GM18867 (cell line): Measurements from ENCODE around the gene ZNF593OS.

Experiments
- ATAC-seq: cut with Tn5 transposase; IDR thresholded peaks from one replicate; pipeline ENCODE4 v1.9.1; 2021; ENCODE audit warnings: mild to moderate bottlenecking, moderate library complexity; ENCODE audit not compliant: unreplicated experiment

The ZNF593OS gene

DNA sequence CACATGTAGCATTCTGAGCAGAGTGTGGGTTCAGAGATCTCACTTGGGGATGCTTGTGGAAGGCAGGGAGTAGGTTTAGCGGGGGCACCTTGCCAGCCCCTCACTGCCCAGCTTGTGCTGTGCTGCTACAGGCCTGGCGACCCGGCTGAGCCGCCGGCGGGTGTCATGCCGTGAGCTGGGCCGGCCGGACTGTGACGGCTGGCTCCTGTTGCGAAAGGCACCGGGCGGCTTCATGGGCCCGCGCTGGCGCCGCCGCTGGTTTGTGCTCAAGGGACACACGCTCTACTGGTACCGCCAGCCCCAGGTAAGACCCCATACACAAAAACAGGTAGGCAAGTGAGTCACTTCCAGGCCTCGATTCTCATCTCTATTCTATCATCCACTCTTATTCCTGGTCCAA lies 13.3 kb upstream of the ZNF593OS start:
- no peak for ATAC-seq

DNA sequence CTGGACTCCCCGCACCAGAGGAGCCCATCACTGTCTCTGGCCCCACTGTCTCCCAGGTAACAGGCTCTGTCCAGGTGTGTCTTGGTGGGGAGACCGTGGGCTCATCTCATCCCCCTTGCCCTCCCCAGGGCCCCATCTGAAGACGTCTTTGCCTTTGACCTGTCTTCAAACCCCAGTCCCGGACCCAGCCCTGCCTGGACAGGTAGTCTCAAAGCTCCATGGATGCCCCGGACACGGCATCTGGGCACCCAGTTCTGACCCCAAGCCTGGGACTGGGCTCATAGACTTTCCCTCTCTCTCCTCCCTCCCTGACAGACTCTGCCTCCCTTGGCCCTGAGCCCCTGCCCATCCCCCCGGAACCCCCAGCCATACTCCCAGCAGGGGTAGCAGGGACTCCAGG lies 12.5 kb upstream of the ZNF593OS start:
- ATAC-seq: no peak

DNA sequence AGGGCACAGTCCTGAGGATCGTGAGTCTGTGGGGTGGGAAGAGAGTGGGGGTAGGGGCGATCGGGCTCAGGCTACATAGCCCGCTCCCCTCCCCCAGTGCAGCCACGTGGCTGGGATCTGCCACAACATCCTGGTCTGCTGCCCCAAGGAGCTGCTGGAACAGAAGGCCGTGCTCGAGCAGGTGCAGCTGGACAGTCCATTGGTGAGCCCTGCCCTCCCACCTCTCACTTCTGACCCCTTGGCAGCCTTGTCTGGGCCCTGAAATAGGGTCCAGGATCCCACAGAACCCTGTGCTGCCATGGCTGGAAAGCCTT lies 10.7 kb upstream of the ZNF593OS start:
- no peak for ATAC-seq

DNA sequence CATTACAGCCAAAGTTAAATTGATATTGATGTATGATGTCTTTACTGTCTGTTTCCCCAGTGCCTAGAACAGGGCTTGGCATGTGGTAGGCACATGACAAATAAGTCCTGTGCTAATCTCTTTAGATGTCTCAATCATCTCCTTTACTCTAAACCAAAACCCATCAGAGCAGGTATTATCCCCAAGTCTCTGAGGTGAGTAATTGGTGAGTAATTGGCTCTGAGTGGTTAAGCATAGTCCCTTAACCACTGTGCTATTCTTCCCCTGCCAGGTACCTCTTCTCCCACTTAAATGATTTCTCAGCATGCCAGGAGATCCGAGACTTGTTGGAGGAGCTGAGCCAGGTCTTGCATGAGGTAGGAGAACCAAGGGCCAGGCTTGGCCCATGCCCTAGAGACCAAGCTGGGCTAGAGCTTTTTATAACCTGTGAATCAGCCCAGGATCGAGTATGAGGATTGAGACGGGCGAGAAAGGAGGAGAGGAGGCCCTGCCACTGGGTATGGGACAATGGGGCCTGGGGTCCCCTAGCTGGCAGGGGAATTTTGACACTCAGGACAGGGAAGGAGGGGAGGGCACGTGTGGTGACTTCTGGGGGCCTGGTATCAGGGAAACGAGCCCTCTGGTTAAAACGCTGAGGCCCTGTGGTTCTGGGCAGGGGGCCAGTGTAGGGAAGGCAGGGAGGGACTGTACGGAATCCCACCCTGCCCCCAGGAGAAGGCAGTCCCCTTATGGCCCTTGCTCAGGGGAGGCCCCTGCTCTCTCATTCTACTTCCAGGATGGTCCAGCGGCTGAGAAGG lies 10.2 kb upstream of the ZNF593OS start:
- no peak for ATAC-seq

DNA sequence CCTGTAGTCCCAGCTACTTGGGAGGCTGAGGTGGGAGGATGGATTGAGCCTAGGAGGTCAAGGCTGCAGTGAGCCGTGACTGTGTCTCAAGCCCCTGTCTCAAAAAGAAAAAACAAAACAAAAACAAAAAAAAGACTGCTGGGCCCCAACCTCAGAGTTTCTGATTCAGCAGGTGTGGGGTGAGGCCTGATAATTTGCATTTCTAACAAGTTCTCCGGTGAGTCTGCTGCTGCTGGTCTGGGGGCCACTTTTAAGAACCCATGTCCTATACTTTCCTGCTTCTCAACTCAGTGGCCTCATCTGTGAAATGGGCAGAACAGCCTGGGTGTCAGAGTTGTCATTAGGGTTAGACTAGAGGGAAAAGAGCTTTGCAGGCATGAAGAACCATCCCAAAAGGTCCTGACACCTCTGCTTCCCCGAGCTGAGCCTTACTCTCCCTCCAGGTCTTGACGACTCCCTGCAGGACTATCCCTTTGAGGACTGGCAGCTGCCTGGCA lies 8.4 kb upstream of the ZNF593OS start:
- no peak for ATAC-seq

DNA sequence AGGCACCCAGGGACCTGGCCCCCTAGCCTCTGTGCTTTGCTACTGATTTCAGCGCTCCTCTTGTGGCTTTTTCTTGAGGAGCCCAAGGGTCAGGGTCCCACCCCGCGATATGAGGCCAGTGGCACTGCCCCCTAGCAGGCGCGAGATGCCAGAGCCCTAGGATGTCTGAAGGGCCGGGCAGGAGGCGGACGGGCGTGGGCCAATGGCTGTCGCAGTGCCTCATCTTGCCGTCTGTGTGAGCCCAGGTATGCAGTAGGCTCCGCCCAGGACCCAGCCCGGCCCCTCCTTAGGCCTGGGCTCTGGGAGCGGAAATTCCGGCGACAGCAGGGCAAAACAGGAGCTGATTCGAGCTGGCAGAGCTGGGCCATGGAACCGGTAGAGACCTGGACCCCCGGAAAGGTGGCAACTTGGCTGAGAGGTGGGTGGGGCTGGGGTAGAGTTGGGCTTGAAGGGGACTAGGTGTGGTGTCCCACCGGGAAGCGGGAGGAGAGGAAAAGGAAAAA lies 5.6 kb upstream of the ZNF593OS start, which contains the start of gene CNKSR1:
Gene CNKSR1, plus strand, starts transcription at position 310 of the 503 bp plus-strand sequence. Its CDS starts 57 bp downstream, at position 367.
- ATAC-seq: no peak

DNA sequence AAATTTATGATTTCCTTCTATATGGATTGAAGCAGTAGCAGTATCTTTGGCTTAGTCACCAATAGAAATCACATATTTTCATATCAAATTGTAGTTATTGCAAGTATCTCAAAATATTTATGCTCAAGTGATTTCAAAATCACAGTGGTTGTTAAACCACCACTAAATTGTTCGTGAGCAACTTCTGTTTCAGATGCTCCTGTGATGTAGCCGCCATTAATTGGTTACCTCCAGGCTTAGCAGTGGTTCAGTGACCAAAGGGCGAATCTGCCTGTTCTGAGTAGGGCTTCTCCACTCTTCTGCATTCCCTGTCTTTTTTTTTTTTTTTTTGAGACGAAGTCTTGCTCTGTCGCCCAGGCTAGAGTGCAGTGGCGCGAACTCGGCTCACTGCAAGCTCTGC lies 3.7 kb upstream of the ZNF593OS start:
- no peak for ATAC-seq

DNA sequence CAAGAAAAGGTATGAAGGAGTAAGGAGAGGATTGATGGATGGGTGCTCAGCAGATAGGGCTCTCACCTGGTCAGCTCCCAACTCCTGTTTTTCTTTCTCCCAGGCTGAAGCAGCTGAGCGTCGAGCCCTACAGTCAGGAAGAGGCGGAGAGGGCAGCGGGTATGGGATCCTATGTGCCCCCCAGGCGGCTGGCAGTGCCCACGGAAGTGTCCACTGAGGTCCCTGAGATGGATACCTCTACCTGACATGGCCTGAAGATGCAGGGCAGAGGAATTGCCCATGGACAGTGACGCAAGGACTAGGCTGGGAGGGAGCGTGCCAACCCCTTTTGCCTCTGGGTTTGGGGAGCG lies 1.2 kb downstream of the ZNF593OS start:
- ATAC-seq: no peak

DNA sequence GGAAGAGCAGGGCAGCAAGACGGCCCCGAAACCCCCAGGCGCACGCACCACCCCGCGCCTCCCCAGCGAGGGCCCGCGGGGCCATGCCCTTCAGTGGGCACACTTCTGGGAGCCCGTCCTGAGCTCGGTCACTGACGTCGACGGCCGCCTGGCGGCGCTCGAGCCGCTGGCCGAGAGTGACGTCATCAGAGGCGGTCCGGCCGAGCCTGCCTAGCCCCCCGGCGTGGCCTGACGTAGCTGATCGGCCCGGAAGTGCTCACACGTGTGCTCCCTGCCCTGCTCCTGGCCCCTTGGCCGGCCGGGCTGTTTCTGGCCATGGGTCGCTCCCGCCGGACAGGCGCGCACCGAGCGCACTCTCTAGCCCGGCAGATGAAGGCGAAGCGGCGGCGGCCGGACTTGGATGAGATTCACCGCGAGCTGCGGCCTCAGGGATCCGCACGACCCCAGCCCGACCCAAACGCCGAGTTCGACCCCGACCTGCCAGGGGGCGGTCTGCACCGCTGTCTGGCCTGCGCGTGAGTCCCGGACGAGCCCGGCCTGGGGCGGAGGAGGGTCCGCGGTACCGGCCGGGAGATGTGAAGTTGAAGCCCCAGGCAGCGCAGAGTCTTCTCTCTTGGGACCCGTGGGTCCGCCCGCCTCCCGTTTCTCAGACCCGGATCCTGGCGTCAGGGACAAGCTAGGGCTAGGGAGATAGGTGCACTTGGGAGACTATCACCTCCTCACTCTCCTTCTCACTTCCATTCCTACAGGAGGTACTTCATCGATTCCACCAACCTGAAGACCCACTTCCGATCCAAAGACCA lies 1.8 kb downstream of the ZNF593OS start, which contains the start of gene ZNF593:
Gene ZNF593, plus strand, starts transcription at position 240 of the 803 bp plus-strand sequence. Its CDS starts 76 bp downstream, at position 316.
- ATAC-seq: peak; percentile 81

DNA sequence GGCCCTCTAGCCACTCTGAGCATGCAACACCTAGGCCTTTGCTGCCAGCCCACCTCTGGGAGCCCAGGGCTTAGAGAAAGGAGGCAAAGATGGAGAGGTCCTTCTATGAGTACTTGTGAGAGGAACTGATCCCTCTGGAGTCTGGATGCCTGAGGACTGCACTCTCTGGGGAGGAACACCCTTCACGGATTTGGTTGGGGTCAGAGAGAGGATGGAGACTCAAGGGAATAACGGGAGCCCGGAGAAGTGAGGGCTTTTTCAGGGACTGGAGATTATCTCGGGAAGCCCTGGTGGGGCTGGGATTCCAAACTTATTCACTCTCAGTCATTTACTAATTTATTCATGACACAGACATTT lies 2.5 kb downstream of the ZNF593OS start:
- ATAC-seq: no peak

DNA sequence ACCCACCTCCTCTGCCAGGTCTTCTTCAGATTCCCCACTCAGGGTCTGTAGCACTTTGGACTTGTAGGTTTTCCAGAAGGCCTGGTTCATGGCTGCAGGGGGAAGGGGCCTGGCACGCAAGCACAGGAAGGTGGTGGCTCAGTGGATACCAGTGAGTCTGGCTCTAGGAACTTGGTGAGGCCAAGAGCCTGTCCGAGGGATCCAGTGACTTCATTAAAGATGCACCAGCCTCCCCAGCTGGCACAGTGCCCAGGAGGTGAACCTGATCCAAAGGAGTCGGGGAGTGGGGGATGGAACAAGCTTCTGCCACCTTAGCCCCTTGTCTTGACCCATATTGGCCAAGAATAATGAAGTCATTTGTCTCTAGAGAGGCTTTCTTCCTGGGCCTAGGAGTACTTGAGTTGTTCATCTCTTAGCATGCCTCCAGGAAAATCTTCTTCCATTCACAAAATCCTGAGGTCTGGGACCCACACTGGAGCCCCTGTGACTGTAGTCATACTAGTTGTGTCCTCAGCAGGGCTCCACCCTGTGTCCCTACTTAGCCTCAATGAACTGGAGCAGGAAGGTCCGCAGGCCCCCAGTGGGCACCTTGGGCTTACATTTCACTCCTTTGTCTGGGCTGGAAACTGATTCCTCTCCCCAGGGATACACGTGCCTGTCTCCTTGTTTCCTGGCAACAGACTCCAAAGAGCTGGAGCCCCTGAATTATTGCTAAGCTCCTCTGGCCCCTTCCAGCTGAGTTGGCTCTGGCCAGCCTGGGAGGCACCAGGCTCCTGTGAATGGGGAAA lies 3.0 kb downstream of the ZNF593OS start, which contains the start of gene C1orf232:
Gene C1orf232, minus strand, starts transcription at position 554 of the 788 bp plus-strand sequence. Its CDS starts 464 bp downstream, at position 90.
- ATAC-seq: no peak

DNA sequence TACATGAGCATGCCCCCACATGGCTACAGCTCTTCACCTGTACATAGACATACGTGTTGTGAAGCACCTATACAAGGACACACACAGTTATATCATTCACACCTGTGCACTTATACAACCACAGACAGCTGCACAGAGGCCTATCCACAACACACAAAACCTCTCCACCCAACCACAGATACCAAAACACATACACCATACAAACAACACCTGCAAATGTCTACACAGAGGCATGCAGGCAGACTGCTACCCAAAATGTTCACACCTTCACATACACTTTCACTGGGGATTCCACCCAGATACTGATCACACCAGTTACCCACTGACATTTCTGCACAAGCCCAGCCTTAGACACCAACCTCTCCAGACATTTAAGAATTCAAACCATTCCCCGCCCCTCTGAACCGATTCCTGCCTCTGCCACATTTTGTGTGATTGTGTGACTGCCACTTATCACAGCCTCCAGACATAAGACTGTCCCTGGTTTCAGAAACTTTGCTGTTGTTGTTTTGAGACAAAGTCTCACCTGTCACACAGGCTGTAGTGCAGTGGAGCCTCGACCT lies 4.8 kb downstream of the ZNF593OS start:
- ATAC-seq: no peak

DNA sequence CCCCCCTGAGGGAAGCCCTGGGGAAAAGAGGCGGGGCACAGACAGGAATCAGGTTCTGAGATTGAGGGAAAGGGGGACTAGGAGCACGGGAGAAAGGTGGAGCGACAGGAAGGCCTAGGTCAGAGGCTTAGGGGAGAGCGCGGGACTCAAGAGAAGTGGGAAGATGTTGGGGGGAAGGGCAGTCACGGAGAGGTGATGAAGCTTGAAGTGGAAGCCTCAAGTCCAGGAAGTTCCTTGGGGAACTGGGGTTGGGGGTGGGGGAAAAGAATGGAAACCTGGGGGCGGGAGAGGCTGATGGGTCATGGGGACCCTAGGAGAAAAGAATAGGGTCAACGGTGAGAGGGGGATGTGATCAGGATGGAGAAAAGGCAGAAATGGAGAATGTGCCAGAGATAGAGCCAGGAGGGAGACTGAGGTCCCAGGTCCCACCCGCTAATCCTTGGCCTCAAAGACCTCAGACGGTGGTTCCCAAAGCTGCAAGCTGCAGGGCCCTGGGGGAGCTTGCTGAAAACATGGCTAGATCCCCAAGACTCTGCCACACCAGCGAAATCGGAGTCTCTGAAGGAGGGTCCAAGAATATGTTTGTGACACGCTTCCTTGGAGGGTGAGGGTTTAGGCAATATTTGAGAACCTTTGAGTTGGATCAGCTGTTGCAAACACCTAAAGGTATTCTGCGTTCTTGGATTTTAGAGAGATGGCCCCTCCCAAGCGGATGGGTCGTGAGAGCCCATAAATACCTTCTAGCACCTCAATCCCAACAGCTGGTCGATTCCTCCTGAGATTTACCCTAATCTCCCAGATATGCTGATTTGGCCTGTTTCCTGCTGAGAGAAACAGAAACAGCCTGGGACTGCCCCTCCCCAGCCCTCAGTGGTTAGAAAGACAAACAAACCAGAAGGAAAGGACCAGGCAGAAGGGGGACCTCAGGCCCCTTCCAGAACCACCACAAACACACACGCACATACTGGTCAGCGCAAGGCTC lies 6.5 kb downstream of the ZNF593OS start:
- ATAC-seq: no peak

DNA sequence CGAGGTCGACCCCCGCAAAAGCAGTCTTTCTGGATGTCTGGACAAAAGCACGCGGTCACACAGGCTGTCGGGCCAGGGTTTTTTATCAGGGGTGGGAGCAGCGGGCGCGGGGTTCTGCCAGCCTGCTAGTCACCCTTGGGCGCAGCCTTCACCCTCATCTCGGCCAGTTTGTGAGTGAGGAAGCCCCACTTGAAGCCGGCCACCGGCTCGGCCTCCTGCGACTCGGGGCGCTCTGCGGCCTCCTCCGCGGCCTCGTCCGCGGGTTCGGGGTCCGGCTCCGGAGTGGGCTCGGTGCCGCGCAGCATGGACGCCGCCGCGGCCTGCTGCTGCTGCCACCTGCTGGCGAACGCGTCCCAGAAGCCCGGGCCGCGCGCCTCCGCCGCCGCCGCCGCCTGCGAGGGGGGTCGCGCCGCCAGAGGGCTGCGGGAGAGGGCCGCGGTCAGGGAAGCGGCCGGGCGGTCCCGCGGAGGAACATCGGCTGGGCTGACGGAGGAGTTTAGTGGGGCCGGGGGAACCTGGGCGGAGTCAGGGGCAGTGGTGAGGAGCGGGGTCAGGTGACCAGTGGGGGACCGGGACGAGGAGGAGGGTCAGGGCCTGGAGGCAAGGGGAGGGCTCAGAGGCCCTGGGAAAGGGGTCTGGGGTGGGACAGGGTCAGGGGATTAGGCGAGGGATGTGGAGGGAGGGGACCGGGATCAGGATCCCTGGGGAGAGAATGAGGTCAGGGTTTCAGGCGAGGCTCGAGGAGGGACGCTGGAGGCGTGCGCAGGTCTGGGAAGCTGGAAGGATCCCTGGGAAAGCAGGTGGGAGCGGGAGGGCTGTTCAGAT lies 7.4 kb downstream of the ZNF593OS start:
- no peak for ATAC-seq

DNA sequence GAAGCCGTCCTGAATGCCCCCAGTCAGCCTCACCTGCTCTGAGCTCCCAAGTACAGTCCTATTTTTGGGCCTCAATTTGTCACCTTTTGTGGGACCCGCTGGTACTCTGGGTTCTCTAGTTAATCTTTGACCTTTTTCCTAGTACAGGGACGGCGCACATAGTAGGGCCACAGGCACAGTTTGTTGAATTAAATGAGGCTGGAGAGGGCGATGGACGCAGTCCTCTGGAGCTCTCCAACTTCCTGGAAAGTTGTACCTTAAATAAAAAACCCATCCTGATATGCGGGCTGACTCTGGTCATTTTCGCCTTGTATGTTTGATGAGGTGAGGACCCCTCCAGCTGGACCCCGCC lies 8.0 kb downstream of the ZNF593OS start:
- ATAC-seq: no peak

DNA sequence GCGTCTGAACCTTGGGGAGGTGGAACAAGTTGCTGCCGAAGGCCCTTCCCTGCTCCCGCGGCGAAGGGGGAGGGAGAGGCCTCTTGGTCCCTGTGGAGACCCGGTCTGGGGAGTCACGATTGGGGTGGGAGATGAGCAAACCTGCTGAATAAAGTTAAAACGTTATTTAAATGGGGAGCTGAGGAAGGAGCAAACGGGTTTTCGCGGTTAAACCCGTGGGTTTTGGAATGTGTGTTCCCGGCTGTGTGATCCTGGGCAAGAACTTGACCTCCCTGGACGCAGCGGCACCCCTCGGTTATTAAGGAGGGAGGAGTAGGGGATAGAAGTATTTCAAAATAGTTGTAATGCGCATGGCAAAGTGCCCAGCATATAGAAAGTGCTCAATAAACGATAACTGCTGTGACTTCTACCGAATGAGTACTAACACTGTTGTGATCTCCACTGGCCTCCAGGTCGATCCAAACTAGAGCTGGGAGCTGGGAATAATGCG lies 9.4 kb downstream of the ZNF593OS start:
- ATAC-seq: no peak

DNA sequence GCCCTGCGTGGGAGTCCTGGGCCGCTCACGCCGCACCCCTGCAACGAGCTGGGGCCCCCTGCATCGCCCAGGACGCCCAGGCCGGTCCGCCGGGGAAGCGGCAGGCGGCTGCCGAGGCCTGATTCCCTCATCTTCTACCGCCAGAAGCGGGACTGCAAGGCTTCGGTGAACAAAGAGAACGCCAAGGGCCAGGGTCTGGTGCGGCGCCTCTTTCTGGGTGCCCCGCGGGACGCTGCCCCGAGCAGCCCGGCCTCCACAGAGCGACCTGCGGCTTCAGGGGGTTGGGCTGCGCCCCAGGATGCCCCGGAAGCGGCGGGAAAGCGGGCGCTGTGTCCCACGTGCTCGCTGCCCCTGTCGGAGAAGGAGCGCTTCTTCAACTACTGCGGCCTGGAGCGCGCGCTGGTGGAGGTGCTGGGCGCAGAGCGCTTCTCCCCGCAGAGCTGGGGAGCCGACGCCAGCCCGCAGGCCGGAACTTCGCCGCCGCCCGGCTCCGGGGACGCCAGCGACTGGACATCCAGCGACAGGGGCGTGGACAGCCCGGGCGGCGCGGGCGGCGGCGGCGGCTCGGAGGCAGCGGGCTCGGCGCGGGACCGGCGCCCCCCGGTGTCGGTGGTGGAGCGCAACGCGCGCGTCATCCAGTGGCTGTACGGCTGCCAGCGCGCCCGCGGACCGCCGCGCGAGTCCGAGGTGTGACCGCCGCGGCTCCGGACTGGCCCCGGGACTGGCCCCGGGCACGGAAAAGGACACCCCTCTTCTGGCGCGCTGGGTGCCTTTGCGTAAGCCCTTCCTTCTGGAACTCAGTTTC lies 10.0 kb downstream of the ZNF593OS start:
- no peak for ATAC-seq
